ENCODE results near the gene PTGES2.

PTGES2 gene
- total RNA-seq, result 43.8 to 74.2 (median 47.8) reads per million in 3 experiments

DNA sequence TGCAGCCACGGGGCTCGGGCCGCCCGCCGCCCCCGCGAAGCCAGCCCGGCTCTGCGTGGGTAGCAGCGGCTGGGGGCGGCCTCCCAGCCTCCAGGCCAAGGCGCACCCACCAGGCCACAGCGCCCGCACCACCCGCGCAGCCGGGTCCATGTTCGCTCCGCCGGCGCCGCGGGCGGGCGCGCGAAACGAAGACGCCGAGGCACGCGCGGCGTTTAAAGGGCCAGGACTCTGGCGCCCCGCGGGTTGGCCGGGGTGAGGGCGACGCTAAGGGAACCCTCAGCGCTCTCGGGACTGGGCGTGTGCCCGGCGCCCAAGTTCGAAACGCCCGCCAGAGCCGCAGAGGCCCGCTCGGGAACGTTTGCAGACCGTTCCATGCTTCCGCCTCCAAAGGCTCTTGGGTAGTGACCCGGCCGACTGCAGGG lies at the start of gene PTGES2:
TSS of gene PTGES2 (minus strand) at position 162 of the 422 bp plus-strand sequence. CDS start at position 150, 12 bp downstream.
- DNase-seq, result peak; percentile 80

DNA sequence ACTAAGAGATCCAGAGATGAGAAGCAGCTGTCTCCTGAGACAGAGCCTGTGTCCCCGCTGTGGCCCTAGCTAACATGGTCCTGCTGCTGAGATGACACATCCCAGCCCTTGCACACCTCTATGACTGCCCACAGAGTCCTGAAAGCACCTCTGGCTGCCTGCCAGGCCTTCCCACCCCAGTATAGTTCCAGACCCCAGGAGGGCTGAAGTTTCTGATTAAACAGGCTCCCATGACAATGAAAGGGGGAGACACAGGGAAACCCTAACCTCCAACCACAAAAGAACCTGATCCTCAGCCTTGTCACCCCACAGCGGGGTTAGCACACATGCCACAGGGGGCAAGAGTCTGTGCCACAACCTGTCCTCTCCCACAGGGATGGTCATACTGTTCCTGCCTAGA lies 48.2 kb upstream of the PTGES2 start:
- DNase-seq, result no peak

DNA sequence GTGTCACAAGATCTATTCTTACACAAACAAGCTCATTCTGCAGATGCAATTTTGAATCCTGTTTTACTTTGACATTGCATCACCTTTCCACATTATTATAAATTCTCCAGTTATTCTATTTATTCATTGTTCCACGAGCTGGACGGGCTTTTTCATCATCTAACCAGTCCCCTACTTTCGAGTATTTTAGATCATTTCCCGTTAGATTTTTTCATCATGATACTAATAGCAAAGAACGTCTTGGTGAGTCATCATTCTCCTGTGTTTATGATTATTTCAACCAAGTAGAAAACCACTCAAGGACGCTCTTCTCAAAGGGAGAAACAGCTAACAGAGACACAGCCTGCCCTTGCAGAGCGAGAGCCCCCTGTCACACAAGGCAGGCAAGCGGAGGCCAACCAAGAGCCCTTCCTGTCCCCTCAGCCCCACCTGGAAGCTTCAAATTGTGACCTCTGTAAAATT lies 47.6 kb upstream of the PTGES2 start:
- DNase-seq, result no peak

DNA sequence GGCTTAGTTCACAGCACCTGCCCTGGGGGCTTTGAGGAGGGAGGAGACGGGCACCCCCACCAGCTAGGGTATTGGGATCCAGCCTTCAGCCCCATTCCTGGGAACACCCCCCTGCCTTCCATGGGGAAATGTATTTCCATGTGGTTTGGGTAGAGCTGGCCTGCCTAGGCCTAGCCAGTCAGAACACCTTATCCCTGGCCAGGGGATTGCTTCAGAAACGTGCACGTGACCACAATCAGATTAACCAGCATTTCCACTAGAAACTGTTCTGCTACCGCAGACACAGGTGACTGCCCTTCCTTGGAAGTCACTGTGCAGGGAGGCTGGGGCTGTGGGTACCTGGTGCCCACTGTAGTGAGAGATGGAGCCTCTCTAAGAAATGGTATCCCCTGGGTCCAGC lies 46.5 kb upstream of the PTGES2 start:
- no peak for DNase-seq

DNA sequence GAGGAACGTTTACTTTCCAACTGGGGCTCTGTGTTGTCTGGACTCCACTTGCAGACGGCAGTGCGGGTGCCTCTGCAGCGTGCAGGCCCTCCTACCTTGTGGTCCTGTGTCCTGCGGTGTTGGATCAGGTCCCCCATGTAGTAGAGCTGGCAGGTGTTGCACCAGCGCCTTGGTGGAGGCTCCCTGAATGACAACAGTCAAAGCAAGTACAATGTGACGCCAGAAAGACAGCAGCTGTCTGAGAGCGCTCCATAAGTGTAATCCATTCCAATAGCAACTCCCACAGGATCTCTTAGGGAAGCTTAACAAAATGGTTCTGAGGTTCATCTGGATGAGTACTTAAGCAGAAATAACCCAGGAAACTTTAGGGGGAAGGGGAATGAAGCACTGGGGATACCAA lies 42.4 kb upstream of the PTGES2 start:
- no peak for DNase-seq

DNA sequence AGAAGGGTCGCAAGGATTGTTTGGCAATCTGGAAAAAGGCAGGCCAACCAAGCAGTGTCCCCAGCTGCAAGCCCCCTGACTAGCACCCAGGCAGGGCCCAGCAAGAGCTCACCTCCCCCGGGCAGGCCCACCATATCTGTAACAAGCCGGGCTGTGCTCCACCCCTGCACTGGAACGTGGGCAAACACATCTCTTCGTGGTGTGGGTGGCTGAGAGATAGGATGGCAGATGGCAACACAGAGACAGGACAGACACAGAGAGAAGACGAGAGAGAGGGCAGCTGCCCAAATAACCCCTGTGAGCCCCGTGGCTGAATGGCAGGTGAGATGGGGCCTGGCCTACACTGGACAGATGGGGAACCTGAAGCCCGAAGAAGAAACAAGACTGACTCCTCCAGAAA lies 42.0 kb upstream of the PTGES2 start:
- DNase-seq, result no peak

DNA sequence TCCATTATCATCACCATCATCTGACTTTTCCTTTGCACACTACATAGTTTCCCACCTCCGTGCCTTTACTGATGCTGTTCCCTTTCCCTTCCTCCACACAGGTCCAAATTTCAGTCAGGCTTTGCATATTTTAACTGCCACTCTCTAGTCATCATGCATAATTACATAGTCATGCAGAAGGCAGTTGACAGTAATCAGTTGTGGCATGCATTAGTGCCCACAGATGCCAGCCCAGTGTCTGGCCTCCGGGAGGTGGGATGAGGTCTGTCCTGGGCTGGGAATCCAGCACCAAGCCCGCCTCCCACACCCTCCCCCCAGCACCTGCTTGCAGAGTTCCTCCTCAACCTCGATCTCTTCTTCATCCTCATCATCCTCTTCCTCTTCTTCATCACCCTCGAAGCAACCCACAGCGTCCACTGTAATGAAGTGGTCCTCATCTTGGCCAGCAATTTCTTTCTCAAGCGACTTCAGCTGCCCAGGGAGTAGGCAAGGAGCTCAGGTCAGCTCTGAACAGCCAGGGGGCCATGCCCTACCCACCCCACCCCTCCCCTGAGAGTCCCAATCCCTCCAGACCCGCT lies 41.3 kb upstream of the PTGES2 start:
- no peak for DNase-seq

DNA sequence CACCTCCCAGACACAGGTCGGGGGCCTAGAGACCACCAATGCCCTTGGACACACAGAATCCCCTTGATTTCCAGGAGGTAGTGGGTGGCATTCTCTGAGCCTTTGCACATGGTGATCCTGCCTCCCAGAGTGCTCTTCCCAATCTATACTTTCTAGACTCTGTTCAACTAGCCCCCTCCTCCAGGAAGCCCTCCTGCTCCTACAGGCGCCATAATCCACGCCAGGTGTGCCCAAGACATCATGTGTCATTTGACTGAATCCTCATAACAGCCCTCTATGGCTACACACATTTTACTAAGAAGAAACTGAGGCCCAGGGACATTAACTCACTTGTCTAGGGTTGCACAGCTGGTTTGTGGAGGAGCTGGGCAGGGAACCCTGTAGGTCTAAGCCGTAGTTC lies 39.7 kb upstream of the PTGES2 start:
- no peak for DNase-seq

DNA sequence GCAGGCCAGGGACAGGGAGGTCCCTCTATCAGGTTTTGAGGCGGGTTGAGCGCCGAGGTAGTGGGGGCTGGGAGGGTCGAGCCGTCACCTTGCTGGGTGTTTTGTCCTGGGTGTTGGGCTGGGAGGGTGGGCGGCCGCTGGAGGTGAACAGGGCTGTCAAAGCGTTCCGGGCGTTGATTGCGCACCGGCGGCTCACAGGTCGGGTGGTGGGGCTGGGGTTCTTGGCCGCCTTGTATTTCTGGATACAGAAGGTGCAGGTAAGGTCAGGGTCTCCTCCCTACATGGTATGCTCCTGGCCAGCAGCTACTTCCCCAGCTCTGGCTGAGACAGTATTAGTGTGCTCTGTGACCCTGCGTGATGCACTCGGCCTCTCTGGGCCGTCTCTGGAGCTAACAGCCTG lies 38.6 kb upstream of the PTGES2 start:
- DNase-seq, result no peak

DNA sequence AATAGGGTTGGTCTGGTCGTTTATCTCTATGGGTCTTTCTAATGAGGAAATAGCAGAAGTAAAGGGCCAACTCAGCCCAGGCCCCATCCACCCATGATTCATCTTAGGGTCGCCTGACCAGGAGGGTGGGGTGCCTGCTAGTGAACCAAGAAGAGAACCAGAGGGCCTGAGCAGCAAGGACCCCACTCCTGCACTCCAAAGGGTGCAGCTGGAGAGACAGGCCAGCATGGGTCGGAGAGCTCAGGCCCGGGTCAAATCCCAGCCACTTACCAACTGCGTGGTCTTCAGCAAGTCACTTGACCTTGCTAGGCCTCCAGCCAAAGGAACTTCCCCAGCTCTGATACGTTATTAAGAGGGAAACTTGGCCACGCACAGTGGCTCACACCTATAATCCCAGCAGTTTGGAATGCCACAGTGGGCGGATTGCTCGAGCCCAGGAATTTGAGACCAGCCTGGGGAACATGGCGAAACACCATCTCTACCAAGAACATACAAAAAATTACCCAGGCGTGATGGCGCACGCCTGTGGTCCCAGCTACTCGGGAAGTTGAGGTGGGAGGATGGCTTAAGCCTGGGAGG lies 36.9 kb upstream of the PTGES2 start:
- DNase-seq, result no peak

DNA sequence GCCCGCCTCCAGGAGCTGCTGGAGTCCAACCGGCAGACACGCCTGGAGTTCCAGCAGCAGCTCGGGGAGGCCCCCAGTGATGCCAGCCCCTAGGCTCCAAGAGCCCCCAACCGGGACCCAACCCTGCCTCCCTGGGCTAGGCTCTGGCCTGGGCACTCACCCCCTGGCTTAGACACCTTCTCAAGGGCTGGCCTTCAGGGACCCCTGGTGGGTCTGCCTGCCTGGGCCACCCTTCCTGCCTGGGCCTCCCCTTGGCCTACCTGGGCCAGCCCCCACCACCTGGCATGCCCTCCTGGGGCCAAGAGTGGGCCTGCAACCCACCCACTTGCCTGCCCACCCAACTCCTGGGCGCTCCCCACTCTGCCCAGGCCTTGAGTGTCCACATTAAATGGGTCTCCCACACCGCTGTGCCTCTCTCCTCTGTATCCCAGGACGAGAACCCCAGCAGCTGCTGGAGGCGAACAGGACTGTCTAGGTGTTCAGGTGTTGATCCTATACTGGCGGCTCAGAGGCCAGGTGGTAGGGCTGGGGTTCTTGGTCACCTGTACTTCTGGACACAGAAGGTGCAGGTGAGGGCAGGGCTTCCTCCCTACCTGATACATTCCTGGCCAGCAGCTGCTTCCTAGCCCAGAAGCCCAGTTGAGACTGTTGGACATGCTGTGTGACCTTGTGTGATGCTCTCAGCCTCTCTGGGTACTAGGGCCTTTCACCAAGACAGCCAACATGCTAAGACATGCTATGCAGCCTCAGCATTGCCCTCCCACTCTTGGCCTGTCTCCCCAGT lies 36.2 kb upstream of the PTGES2 start:
- DNase-seq, result no peak

DNA sequence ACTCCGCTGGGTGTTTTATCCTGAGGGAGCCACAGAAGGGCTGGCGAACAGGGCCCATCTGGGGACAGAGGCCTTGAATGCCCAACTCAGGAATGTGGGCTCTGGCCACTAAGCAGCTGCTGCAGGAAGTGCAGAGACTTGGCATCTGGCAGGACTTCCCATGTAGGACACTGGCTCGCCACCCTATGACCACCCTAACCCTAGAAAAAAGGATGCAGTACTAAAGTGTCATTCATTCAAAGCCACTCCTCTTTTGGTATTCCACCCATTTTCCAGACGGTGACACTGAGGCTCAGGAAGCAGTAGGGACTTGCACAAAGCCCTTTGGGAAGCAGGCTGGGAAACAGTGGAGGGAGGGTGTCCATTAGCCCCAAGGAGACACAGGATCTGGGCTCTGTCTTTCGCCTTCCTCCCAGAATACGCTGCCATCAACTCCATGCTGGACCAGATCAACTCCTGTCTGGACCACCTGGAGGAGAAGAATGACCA lies 35.5 kb upstream of the PTGES2 start:
- no peak for DNase-seq

DNA sequence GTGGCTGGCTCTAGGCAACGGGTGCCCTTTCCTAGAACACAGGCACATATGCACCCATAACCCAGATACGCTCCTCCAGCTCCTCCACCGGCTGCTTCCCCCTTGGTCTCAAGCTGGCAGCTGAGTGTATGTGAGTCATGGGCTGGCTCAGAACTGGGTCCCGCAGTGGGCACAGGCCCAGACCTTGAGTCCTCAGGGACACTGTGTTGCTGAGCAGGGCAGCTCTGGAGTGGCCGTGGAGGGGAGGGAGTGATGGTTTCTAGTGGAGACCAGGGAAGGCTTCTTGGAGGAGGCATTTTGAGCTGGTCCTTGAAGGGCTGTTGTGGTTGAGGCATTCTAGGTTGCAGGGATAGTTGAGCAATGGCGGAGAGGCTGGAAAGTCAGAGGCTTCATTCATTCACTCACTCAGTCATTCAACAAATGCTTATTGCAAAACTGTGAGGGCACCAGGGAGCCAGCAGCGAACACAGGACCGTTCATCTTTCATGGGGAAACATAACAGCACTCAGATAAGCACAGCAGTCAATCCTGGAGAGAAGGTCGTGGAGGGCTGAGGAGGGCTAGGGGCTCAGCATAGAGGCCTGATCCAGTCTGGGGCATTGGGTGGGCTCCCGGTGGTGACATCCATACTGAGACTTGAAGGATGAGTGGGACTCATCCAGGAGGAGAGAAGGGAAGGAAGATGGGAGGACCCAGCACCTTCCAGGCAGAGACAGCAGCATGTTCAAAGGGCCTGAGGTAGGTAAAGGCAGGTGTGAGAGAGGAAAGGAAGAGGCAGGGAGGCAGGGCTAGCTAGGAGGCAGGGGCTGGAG lies 34.9 kb upstream of the PTGES2 start:
- no peak for DNase-seq

DNA sequence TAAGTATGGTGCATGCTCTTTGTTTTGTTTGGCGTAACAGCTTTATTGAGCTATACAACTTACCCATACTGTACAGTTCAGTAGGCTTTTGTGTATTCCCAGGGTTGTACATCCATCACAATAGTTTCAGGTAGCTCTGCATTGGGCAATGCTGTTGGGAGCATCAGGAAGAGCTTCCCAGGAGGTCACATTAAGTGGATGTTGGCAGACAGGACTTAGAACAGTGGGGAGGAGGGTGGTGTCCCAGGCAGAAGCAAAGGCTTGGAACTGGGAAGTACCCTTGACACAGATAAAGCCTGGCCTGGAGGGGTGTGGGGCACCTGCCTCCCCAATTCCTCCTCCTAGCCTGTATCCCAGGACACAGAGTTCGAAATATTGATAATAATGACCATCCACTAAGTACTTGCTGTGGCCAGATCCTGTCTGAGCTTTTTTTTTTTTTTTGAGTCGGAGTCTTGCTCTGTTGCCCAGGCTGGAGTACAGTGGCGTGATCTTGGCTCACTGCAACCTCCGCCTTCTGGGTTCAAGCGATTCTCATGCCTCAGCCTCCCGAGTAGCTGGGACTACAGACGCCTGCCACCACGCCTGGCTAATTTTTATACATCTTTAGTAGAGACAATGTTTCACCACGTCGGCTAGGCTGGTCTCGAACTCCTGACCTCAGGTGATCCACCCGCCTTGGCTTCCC lies 33.8 kb upstream of the PTGES2 start:
- no peak for DNase-seq

DNA sequence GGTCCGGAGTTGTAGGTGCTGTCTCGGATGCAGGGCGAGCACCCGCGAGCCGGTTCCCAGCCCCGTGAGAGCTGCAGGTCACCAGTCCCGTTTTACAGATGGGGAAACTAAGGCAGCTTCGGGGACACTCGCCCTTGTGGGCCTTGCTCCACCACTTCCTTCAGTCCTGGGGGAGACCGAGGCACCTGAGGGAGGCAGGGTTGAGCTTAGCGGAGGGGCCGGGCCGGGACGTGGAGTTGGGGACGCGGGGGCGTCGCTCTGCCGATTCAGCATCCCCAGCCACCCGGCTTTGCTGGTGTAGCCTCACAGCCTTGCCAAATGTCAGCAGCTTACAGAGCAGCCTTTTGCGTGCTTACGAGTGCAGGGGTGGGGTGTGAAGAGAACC lies 33.1 kb upstream of the PTGES2 start:
- DNase-seq, result no peak

DNA sequence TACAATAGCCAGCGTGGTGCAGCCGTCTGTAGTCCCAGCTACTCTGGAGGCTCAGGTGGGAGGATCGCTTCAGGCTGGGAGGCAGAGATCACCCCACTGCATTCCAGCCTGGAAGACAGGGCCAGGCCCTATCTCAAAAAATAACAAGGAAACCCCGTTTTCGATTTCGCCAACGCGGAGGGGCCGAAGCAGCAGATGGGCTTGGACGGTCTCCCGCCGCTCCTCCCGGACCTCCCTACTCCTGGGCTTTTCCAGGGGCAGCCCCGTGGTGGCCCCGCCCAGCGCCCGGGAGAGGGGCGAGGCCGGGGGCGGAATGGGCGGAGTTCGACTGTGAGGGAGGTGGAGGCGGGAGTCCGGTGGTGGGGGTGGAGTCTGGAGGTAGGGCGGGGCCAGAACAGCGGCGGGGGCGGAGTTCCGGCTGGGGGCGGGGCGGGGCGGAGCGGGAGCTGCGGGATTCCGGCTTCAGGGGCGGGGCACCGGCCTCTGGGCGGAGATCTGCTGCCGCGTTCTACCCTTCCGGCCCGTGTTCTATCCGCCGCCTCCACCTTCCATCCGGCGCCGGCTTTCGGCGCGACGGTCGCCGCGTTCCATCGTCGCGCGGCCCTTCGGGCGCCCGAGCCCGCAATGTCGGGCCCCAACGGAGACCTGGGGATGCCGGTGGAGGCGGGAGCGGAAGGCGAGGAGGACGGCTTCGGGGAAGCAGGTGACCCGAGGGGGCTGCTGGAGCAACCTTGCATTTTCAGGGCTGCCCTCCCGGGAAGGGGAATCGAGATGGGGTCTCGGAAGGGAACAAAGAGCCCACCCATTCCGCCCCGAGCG lies 32.5 kb upstream of the PTGES2 start, which contains the start of gene BBLN:
TSS of gene BBLN (plus strand) at position 482 of the 819 bp plus-strand sequence. CDS start at position 625, 143 bp downstream.
- DNase-seq, result peak; percentile 86

DNA sequence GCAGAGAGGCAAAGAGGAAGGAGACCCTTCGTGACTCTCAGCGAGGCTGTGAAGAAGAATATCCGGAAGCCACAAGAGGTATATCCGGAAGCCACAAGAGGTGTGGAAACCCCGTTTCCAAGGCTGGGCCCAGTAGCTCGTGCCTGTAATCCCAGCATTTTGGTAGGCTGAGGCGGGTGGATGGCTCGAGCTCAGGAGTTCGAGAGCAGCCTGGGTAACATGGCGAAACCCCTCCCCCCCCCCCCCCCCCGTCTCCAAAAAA lies 31.9 kb upstream of the PTGES2 start:
- peak; percentile 71 for DNase-seq

DNA sequence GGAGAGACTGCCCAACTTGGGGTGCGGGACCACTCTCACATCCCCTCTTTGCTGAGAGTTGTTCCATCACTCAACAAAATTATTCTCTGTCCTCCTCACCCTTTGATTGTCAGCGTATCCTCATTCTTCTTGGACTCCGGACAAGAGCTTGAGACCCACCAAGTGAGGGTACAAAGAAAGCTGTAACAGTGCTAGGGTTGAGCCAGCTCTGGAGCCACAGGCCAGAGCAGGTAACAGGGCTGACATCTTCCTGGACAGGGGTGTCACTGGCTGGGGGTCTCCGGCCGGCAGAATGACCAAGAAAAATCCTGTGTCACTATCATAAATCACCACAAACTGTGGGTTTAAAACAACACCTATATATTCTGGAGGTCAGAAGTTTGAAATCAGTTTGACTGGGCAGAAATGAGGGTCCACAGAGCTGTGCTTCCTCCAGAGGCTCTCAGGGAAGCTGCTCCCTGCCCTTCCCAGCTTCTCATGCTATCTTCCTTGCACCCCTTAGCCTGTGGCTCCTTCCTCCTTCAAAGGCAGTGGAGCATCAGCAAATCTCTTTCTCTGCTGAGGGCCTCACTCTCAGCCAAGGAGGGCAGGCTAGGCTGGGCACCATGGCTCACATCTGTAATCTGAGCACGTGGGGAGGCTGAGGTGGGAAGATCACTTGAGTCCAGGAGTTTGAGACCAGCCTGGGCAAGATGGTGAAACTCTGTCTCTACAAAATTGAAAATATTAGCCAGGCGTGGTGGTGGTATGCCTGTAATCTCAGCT lies 28.4 kb upstream of the PTGES2 start:
- DNase-seq, result no peak

DNA sequence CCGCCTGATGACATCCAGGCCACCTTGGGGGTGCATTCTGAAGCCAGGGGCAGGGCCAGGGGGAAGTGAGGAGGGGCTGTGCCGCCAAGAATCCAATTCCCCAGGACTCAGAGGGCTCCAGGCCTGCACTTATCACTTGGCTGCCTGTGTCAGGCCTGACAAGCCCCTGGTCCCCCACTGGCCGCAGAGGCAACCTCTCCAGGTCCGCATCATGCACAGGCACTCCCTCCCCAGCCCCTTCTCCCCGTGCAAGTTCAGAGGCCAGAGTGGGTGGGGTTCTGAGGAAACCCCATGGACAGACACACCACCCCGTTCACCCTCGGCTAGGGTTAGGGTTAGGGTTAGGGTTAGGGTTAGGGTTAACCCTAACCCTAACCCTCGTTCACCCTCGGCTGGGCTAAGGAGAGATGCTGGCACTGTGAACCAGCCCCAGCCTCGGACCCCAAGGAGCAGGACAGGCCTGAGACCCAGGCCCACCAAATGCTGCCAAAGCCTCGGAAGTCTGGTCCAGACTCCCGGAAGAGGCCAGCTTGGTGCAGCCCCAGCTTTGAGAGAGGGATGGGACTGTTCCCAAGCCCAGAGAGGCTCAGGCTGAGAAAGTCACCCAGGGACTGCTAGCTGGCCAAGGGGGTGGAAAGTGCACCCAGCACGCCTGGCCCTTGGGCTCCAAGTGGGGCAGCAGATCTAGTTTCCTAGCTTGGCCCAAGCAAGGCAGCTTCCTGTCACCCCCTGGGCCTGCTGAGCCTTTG lies 26.6 kb upstream of the PTGES2 start:
- DNase-seq, result no peak
